ENCODE measurements around the gene QDPR. TPM values are rescaled to one million over a fixed set of nuclear protein-coding genes. Genes with fewer than 3 reads are reported as not detected.
"Not testable (repeated sequence)": the region's sequence is repeated elsewhere in the genome, so short reads cannot be mapped to it uniquely, and the experiment has no call there.

The QDPR gene
- total and polyA plus RNA-seq, 9 donors = 16.7 to 116 (median 86.5) TPM

DNA sequence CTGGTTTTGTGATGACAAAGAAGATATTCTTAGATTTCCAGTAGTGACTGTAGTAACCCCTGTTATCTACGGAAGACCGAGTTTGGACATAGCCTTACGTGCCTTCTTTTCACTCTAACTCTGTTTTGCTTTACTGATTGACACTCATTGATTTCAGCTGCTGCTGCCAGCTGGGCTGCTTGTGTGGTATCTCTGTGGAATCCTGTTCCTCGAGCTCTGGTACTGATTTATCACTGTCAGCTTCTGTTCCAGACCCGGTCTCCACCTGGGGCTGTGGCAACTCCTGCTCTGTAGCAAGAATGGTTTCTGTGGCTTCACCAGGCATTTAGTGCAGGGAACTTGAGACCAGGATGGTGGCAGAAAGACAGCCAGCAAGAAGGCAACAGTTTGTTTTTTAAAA lies 40.5 kb upstream of the QDPR start:
- 23% methylated on average over 2 of the region's 5 CpGs for WGBS (ENCODE audit: insufficient coverage)
- Histone ChIP-seq H3K27ac (ENCODE audit: low read length) (no peak overlapping the region), H3K4me3 (ENCODE audit: low read length) (no peak overlapping the region), H3K36me3 (ENCODE audit: control insufficient read depth, insufficient read depth, low read length) (no peaks in the 10 kb centered on the region), H3K27me3 (ENCODE audit: control insufficient read depth, insufficient read depth, low read length) (peaks cover 9% of the 10 kb centered on the region), H3K9me3 (replicated peaks; ENCODE audit: control insufficient read depth, low read depth, low read length) (no peaks in the 10 kb centered on the region), H3K4me1 (ENCODE audit: control insufficient read depth, insufficient read depth, low read length) (no peaks in the 10 kb centered on the region)
- no peak for DNase-seq

DNA sequence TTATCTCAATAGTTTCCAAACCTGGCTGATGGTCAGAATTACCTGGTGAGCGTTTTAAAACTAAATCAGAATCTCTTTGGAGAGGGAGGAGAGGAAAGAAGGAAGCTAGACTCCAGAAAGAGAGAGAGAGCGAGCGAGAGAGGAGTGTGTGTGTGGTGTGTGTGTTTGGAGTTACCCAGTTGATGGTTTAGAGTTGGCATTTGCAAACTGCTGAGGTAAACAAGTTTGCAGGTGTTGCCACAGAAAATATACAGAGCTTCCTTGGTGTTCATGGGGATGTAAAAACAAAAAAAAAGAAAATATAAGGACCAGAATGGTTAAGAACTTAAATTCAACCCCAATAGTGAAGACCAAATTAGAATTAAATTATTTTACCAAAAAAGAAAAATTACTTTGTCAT lies 38.7 kb upstream of the QDPR start:
- Histone ChIP-seq H3K36me3 (ENCODE audit: control insufficient read depth, insufficient read depth, low read length) (no peaks in the 10 kb centered on the region), H3K4me1 (ENCODE audit: control insufficient read depth, insufficient read depth, low read length) (no peaks in the 10 kb centered on the region), H3K9me3 (replicated peaks; ENCODE audit: control insufficient read depth, low read depth, low read length) (no peaks in the 10 kb centered on the region), H3K4me3 (ENCODE audit: low read length) (no peak overlapping the region), H3K27ac (ENCODE audit: low read length) (no peak overlapping the region), H3K27me3 (ENCODE audit: control insufficient read depth, insufficient read depth, low read length) (peaks cover 6% of the 10 kb centered on the region)
- WGBS (ENCODE audit: insufficient coverage) = 79% methylated on average over 3 of the region's 3 CpGs
- no peak for DNase-seq

DNA sequence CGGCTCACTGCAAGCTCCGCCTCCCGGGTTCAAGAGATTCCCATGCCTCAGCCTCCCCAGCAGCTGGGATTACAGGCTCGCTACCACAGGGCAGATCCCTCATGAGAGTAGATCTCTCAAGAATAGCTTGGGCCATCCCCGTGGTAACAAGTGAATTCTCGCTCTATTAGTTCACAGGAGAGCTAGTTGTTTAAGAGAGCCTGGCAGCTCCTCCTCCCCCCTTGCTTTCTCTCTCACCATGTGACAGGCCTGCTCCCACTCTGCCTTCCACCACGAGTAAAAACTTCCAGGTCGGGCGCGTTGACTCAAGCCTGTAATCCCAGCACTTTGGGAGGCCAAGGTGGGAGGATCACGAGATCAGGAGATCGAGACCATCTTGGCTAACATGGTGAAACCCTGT lies 34.8 kb upstream of the QDPR start:
- no peaks in the 10 kb centered on the region for H3K4me1 ChIP-seq (ENCODE audit: control insufficient read depth, insufficient read depth, low read length)
- DNase-seq = no peak
- H3K4me3 ChIP-seq (ENCODE audit: low read length) = no peak overlapping the region
- H3K27ac ChIP-seq (ENCODE audit: low read length) = no peak overlapping the region
- no peaks in the 10 kb centered on the region for H3K36me3 ChIP-seq (ENCODE audit: control insufficient read depth, insufficient read depth, low read length)
- 76% methylated on average over 5 of the region's 12 CpGs for WGBS (ENCODE audit: insufficient coverage)
- peaks cover 3% of the 10 kb centered on the region for H3K27me3 ChIP-seq (ENCODE audit: control insufficient read depth, insufficient read depth, low read length)
- no peaks in the 10 kb centered on the region for H3K9me3 ChIP-seq (replicated peaks; ENCODE audit: control insufficient read depth, low read depth, low read length)

DNA sequence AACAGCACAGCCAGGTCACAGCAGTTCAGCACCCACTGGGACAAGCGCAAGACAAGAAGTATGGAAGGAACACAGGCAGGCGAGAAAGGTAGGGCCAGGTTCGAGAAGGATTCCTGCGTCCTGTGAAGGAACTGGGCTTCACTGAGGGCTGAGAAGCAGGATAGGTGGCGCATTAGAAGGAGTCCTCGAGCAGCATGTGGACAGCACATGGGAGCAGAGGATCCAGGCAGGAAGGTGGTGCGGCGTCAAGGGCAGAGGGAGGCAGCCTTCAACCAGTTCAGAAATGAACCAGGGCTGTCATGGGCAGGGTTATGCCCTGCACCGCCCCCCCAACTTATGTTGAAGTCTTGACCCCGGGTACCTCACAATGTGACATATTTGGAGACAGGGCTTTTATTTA lies 34.3 kb upstream of the QDPR start:
- Histone ChIP-seq H3K27me3 (ENCODE audit: control insufficient read depth, insufficient read depth, low read length) (no peaks in the 10 kb centered on the region), H3K27ac (ENCODE audit: low read length) (no peak overlapping the region), H3K4me3 (ENCODE audit: low read length) (no peak overlapping the region), H3K36me3 (ENCODE audit: control insufficient read depth, insufficient read depth, low read length) (no peaks in the 10 kb centered on the region), H3K4me1 (ENCODE audit: control insufficient read depth, insufficient read depth, low read length) (no peaks in the 10 kb centered on the region), H3K9me3 (replicated peaks; ENCODE audit: control insufficient read depth, low read depth, low read length) (no peaks in the 10 kb centered on the region)
- WGBS (ENCODE audit: insufficient coverage) = 80% methylated on average over 10 of the region's 10 CpGs
- no peak for DNase-seq

DNA sequence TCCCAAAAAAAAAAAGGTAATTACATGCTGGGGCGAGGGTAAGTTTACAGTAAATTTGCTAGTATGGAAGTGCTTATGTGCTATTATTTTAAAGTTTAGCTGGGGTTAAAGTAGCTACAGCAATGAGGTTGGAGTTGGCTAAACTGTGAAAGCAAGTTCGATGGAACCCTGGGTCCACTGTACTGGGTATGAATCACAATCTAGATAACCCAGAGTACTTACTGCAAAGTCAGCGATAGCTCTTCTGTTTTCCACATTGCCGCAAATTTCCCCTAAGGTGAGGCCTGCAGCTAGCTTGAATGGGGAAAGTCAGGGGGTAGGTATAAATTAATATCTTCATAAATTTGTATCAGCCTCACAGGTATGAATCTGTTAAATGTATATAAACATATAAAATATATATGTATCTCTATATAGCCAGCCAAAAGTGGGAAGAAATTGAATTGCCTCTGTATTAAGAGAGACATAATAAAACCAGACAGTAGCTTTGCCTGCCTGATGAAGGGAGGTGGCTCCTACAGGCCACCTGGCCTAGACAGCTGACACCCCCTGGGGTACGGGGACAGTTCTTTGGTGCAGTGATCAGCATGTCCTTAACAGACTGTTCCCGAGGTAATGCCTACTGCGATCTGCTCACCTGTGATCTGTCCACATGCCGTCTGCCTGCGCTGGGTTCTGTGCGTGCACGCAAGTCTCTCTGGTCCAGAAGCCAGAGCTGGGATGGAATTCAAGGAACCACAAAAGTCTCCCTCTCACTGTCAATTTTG lies 33.7 kb upstream of the QDPR start:
- H3K36me3 ChIP-seq (ENCODE audit: control insufficient read depth, insufficient read depth, low read length) = no peaks in the 10 kb centered on the region
- no peaks in the 10 kb centered on the region for H3K27me3 ChIP-seq (ENCODE audit: control insufficient read depth, insufficient read depth, low read length)
- no peaks in the 10 kb centered on the region for H3K9me3 ChIP-seq (replicated peaks; ENCODE audit: control insufficient read depth, low read depth, low read length)
- H3K4me3 ChIP-seq (ENCODE audit: low read length) = no peak overlapping the region
- H3K27ac ChIP-seq (ENCODE audit: low read length) = no peak overlapping the region
- H3K4me1 ChIP-seq (ENCODE audit: control insufficient read depth, insufficient read depth, low read length) = no peaks in the 10 kb centered on the region
- WGBS (ENCODE audit: insufficient coverage) = 78% methylated on average over 3 of the region's 11 CpGs
- no peak for DNase-seq

DNA sequence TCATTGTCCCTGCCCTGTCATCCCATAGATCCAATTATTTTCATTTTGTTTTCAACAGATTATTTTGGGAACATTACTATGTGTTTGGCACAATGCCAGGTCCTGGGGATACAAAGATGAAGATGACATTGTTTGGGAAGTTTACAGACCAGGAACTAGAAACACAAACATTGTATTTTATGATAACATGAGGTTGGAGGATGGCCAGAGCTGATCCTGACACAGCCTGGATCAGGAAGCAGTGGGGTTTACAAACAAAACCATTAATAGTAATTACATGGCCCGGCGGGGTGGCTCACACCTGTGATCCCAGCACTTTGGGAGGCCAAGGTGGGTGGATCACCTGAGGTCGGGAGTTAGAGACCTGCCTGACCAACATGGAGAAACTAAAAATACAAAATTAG lies 32.9 kb upstream of the QDPR start:
- peak; percentile 27 for DNase-seq

DNA sequence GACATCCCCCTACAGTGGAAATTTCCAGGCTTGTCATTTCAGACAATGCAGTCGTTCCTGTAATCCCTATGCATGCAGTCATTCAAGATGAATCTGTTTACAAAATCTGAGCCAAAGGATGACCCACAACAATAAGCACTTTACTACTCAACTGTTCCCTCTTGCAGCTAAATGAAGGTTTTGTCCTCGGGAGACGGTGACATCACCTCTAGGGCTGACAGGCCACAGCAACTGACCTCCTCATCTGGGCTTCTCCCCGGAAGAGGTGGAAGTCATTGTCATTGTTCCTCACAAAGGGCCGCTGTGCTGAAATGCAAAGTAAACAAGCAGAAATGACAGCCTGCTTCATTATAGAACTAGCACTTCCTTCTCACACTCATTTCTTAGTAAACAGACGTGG lies 32.3 kb upstream of the QDPR start:
- peak; percentile 51 for DNase-seq
- Histone ChIP-seq H3K9me3 (replicated peaks; ENCODE audit: control insufficient read depth, low read depth, low read length) (no peaks in the 10 kb centered on the region), H3K27me3 (ENCODE audit: control insufficient read depth, insufficient read depth, low read length) (no peaks in the 10 kb centered on the region), H3K4me3 (ENCODE audit: low read length) (no peak overlapping the region), H3K36me3 (ENCODE audit: control insufficient read depth, insufficient read depth, low read length) (no peaks in the 10 kb centered on the region), H3K4me1 (ENCODE audit: control insufficient read depth, insufficient read depth, low read length) (no peaks in the 10 kb centered on the region), H3K27ac (ENCODE audit: low read length) (no peak overlapping the region)
- WGBS (ENCODE audit: insufficient coverage) = 5% methylated on average over 2 of the region's 6 CpGs

More for the DNA sequence above, 32.9 kb upstream of the QDPR start:
- no peaks in the 10 kb centered on the region for H3K36me3 ChIP-seq (ENCODE audit: control insufficient read depth, insufficient read depth, low read length)
- no peaks in the 10 kb centered on the region for H3K4me1 ChIP-seq (ENCODE audit: control insufficient read depth, insufficient read depth, low read length)
- 40% methylated on average over 2 of the region's 3 CpGs for WGBS (ENCODE audit: insufficient coverage)
- no peaks in the 10 kb centered on the region for H3K9me3 ChIP-seq (replicated peaks; ENCODE audit: control insufficient read depth, low read depth, low read length)
- no peak overlapping the region for H3K27ac ChIP-seq (ENCODE audit: low read length)
- H3K4me3 ChIP-seq (ENCODE audit: low read length) = no peak overlapping the region
- no peaks in the 10 kb centered on the region for H3K27me3 ChIP-seq (ENCODE audit: control insufficient read depth, insufficient read depth, low read length)

DNA sequence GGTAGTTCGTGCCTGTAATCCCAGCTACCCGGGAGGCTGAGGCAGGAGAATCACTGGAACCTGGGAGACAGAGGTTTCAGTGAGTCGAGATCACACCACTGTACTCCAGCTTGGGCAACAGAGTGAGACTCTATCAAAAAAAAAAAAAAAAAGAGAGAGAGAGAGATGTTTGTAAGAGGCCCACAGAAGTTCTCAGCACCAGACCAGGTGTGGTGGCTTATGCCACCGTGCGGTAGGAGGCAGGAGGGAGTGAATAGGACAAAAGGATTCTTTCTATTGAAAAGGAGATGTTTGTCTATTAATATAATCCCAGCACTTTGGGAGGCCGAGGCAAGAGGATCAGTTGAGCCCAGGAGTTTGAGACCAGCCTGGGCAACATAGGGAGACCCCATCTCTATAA lies 25.2 kb upstream of the QDPR start:
- H3K27me3 ChIP-seq (ENCODE audit: control insufficient read depth, insufficient read depth, low read length); H3K4me1 ChIP-seq (ENCODE audit: control insufficient read depth, insufficient read depth, low read length); DNase-seq; H3K36me3 ChIP-seq (ENCODE audit: control insufficient read depth, insufficient read depth, low read length); H3K27ac ChIP-seq (ENCODE audit: low read length); H3K4me3 ChIP-seq (ENCODE audit: low read length); H3K9me3 ChIP-seq (replicated peaks; ENCODE audit: control insufficient read depth, low read depth, low read length): not testable (repeated sequence)
- WGBS (ENCODE audit: insufficient coverage) = no CpG with 5 or more reads among the region's 6 CpGs

DNA sequence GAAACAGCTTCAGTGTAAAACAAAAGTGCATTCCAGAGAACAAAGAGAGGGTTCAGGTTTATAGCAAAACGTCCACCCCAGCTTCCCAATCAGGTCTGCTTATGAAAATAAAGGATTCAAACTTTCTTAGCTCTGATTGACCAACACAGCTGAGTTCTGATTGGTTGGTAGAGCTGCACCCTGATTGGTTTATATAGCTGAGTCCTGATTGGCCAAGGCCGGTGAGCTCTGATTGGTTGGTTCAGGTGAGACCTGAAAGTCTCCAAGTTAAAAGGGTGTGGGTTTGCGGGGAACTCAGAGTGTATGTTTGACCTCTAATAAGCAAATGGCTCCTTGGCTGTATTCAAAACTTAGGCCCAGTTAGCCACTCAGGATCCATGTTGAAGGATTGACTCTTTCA lies 24.0 kb upstream of the QDPR start:
- H3K27me3 ChIP-seq (ENCODE audit: control insufficient read depth, insufficient read depth, low read length) = no peaks in the 10 kb centered on the region
- H3K9me3 ChIP-seq (replicated peaks; ENCODE audit: control insufficient read depth, low read depth, low read length) = no peaks in the 10 kb centered on the region
- no peaks in the 10 kb centered on the region for H3K4me1 ChIP-seq (ENCODE audit: control insufficient read depth, insufficient read depth, low read length)
- WGBS (ENCODE audit: insufficient coverage) = 100% methylated on average over 1 of the region's 3 CpGs
- no peak overlapping the region for H3K4me3 ChIP-seq (ENCODE audit: low read length)
- no peaks in the 10 kb centered on the region for H3K36me3 ChIP-seq (ENCODE audit: control insufficient read depth, insufficient read depth, low read length)
- no peak for DNase-seq
- no peak overlapping the region for H3K27ac ChIP-seq (ENCODE audit: low read length)

DNA sequence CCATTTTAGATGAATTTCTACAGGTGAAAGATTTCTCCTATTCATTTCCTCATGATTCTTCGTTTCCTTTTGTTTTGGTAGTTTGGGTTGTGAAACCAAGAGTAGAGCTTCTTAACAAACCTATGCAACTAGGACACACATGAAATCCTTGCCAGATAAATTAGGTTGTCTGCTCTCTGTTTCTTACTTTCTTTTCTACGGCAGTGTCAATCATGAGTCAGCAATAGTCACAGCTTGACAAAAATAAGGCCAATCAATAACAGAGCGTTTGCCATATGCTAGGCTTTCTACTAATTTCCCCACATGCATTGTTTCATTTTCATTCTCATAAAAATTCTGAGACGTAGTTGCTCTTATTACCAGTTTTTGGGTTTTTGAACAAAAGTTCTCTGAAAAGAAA lies 23.4 kb upstream of the QDPR start:
- no peaks in the 10 kb centered on the region for H3K9me3 ChIP-seq (replicated peaks; ENCODE audit: control insufficient read depth, low read depth, low read length)
- 85% methylated on average over 2 of the region's 4 CpGs for WGBS (ENCODE audit: insufficient coverage)
- H3K27me3 ChIP-seq (ENCODE audit: control insufficient read depth, insufficient read depth, low read length) = no peaks in the 10 kb centered on the region
- no peaks in the 10 kb centered on the region for H3K4me1 ChIP-seq (ENCODE audit: control insufficient read depth, insufficient read depth, low read length)
- H3K36me3 ChIP-seq (ENCODE audit: control insufficient read depth, insufficient read depth, low read length) = no peaks in the 10 kb centered on the region
- H3K27ac ChIP-seq (ENCODE audit: low read length) = no peak overlapping the region
- H3K4me3 ChIP-seq (ENCODE audit: low read length) = no peak overlapping the region
- DNase-seq = no peak

DNA sequence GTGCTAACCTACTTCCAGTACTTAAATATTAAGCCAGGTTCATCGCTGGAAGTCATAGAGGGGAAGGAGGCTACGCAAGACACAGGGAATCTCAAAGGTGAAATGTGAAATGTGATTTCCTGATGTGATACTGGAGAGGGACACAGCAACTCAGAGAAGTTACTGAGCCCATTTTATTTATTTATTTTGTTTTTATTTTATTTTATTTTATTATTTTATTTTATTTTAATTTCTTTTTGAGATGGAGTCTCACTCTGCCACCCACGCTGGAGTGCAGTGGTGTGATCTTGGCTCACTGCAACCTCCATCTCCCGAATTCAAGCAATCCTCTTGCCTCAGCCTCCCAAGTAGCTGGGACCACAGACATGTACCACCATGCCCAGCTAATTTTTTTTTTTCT lies 22.8 kb upstream of the QDPR start:
- Histone ChIP-seq H3K4me1 (ENCODE audit: control insufficient read depth, insufficient read depth, low read length) (no peaks in the 10 kb centered on the region), H3K27me3 (ENCODE audit: control insufficient read depth, insufficient read depth, low read length) (no peaks in the 10 kb centered on the region), H3K27ac (ENCODE audit: low read length) (no peak overlapping the region), H3K4me3 (ENCODE audit: low read length) (no peak overlapping the region), H3K36me3 (ENCODE audit: control insufficient read depth, insufficient read depth, low read length) (no peaks in the 10 kb centered on the region), H3K9me3 (replicated peaks; ENCODE audit: control insufficient read depth, low read depth, low read length) (no peaks in the 10 kb centered on the region)
- WGBS (ENCODE audit: insufficient coverage) = no CpG with 5 or more reads among the region's 4 CpGs
- no peak for DNase-seq

All from muscle of leg (tissue), 11 donors.